ENCODE results near the gene ZBTB8A. TPM values are rescaled to one million over a fixed set of nuclear protein-coding genes. Genes with fewer than 3 reads are reported as not detected.

Gene ZBTB8A
- total RNA-seq, 4 donors from 2014 or later, result 2.4 to 6.1 (median 2.8) TPM

GRCh38 chr1:32503153-32503552 lies 36.1 kb upstream of the ZBTB8A start:
- intact Hi-C loops (cut with DNase I), result no loop called here
- TF ChIP-seq CTCF (IDR thresholded peaks at IDR 0.05) (no peak), POLR2A (IDR thresholded peaks at IDR 0.05) (no peak)

GRCh38 chr1:32507021-32507420 lies 32.2 kb upstream of the ZBTB8A start:
- no peaks in the 10 kb centered on the region for H3K36me3 ChIP-seq
- H3K27ac ChIP-seq, result no peak overlapping the region
- TF ChIP-seq CTCF (IDR thresholded peaks at IDR 0.05) (no peak), POLR2A (IDR thresholded peaks at IDR 0.05) (no peak)
- WGBS, 2 donors, result 49 to 64% methylated on average over 4 of the region's 4 CpGs
- no peak for DNase-seq
- H3K4me1 ChIP-seq, result peaks cover 0 to 14% (median 8%) of the 10 kb centered on the region in 3 donors
- no peak overlapping the region for H3K4me3 ChIP-seq
- intact Hi-C loops (cut with DNase I), result no loop called here
- H3K9me3 ChIP-seq, result no peaks in the 10 kb centered on the region
- peaks cover 0 to 4% (median 0%) of the 10 kb centered on the region in 4 donors for H3K27me3 ChIP-seq

More at GRCh38 chr1:32503153-32503552, 36.1 kb upstream of the ZBTB8A start:
- Histone ChIP-seq H3K4me1 (peaks cover 8 to 41% (median 19%) of the 10 kb centered on the region in 3 donors), H3K27me3 (peaks cover 0 to 4% (median 0%) of the 10 kb centered on the region in 4 donors), H3K9me3 (no peaks in the 10 kb centered on the region), H3K4me3 (no peak overlapping the region), H3K36me3 (no peaks in the 10 kb centered on the region), H3K27ac (peak overlapping the region in 3 of 4 donors; percentile 19 to 99 (median 85))
- DNase-seq, result no peak
- WGBS, 2 donors, result 80 to 88% methylated on average over 3 to 7 of the region's 7 CpGs

- intact Hi-C loops (cut with DNase I), result no loop called here
- 68 to 74% methylated on average over 5 of the region's 5 CpGs for WGBS, 2 donors
- Histone ChIP-seq H3K36me3 (no peaks in the 10 kb centered on the region), H3K27ac (no peak overlapping the region), H3K4me1 (no peaks in the 10 kb centered on the region), H3K27me3 (peaks cover 0 to 7% (median 0%) of the 10 kb centered on the region in 4 donors), H3K4me3 (no peak overlapping the region), H3K9me3 (no peaks in the 10 kb centered on the region)
- DNase-seq, result no peak
- TF ChIP-seq POLR2A (IDR thresholded peaks at IDR 0.05), result no peak
- TF ChIP-seq CTCF (IDR thresholded peaks at IDR 0.05), result no peak
These were observed 30.5 kb upstream of the ZBTB8A start for GRCh38 chr1:32508761-32509160.

GRCh38 chr1:32509939-32510338 lies 29.3 kb upstream of the ZBTB8A start:
- Histone ChIP-seq H3K9me3 (no peaks in the 10 kb centered on the region), H3K4me3 (no peak overlapping the region), H3K36me3 (no peaks in the 10 kb centered on the region), H3K27ac (no peak overlapping the region), H3K27me3 (peaks cover 0 to 7% (median 0%) of the 10 kb centered on the region in 4 donors), H3K4me1 (no peaks in the 10 kb centered on the region)
- no peak for DNase-seq
- no peak for TF ChIP-seq POLR2A (IDR thresholded peaks at IDR 0.05)
- no peak for TF ChIP-seq CTCF (IDR thresholded peaks at IDR 0.05)
- intact Hi-C loops (cut with DNase I), result no loop called here
- WGBS, 2 donors, result 93 to 100% methylated on average over 1 of the region's 1 CpG

- 88 to 93% methylated on average over 3 to 5 of the region's 5 CpGs for WGBS, 2 donors
These were observed 22.8 kb upstream of the ZBTB8A start for GRCh38 chr1:32516402-32516801.

More at GRCh38 chr1:32516402-32516801, 22.8 kb upstream of the ZBTB8A start:
- H3K4me1 ChIP-seq, result peaks cover 0 to 12% (median 5%) of the 10 kb centered on the region in 3 donors
- intact Hi-C loops (cut with DNase I), result no loop called here
- H3K36me3 ChIP-seq, result no peaks in the 10 kb centered on the region
- no peak for DNase-seq
- no peak for TF ChIP-seq CTCF (IDR thresholded peaks at IDR 0.05)
- no peaks in the 10 kb centered on the region for H3K9me3 ChIP-seq
- H3K4me3 ChIP-seq, result no peak overlapping the region
- H3K27me3 ChIP-seq, result peaks cover 0 to 3% (median 0%) of the 10 kb centered on the region in 4 donors
- no peak overlapping the region for H3K27ac ChIP-seq
